OCI-LY7 (cell line): Measurements from ENCODE around the gene SLC6A15. TPM values are rescaled to one million over a fixed set of nuclear protein-coding genes. Genes with fewer than 3 reads are reported as not detected.

Experiments used
- BruUV-seq: library from RNA; stranded (reverse); fragments of 400-500 nt; replicated peaks from 2 replicates; lab custom pipeline; 2021; lab: Mats Ljungman, UMichigan
- CTCF ChIA-PET: fragments of 300-600 bp; sonication (Branson Sonifier 250); formaldehyde crosslinking; loops from one replicate; lab custom pipeline; 2022; ENCODE audit warnings: antibody characterized with exemption; ENCODE audit not compliant: unreplicated experiment; lab: Charles Lee
- POLR2A ChIA-PET: fragments of 300-600 bp; sonication (Branson Sonifier 250); formaldehyde crosslinking; loops from one replicate; lab custom pipeline; 2022; ENCODE audit warnings: antibody characterized with exemption; lab: Charles Lee
- DNase-seq: peaks from one replicate; pipeline ENCODE4 v3.0.0-alpha.2; 2015; ENCODE audit warnings: low spot score
- H2AFZ ChIP-seq: fragments of 200-600 bp; sonication (generic), shearing (Covaris generic); 2 replicates; pipeline ENCODE4 v1.6.1; 2014; ENCODE audit warnings: mild to moderate bottlenecking, antibody characterized with exemption, low read length, moderate library complexity
- H3K27ac ChIP-seq: fragments of 200-600 bp; sonication (generic); 2 replicates; pipeline ENCODE4 v1.5.1; 2014; ENCODE audit warnings: mixed run types, low read depth, mild to moderate bottlenecking, moderate library complexity, low read length, inconsistent platforms; ENCODE audit not compliant: poor library complexity, severe bottlenecking
- H3K36me3 ChIP-seq: fragments of 200-600 bp; sonication (generic); 2 replicates; pipeline ENCODE4 v1.6.1; 2014; ENCODE audit warnings: mild to moderate bottlenecking, antibody characterized with exemption, low read length, moderate library complexity, mixed read lengths; ENCODE audit not compliant: insufficient read depth
- H3K4me1 ChIP-seq: fragments of 200-600 bp; sonication (generic); 2 replicates; pipeline ENCODE4 v1.5.1; 2014; ENCODE audit warnings: mild to moderate bottlenecking, low read length; ENCODE audit not compliant: insufficient read depth, poor library complexity, severe bottlenecking
- H3K4me2 ChIP-seq: fragments of 200-600 bp; sonication (generic); 2 replicates; pipeline ENCODE4 v1.6.1; 2014; ENCODE audit warnings: mild to moderate bottlenecking, low read length
- H3K4me3 ChIP-seq: fragments of 200-600 bp; sonication (generic); 2 replicates; pipeline ENCODE4 v1.5.1; 2014; ENCODE audit warnings: mild to moderate bottlenecking, low read depth, low read length; ENCODE audit not compliant: poor library complexity, severe bottlenecking
- H3K79me2 ChIP-seq: fragments of 200-600 bp; sonication (generic); 2 replicates; pipeline ENCODE4 v1.6.1; 2016; ENCODE audit warnings: low read depth, mild to moderate bottlenecking, low read length, moderate library complexity, mixed read lengths; ENCODE audit not compliant: insufficient read depth
- H3K9me2 ChIP-seq: fragments of 200-600 bp; sonication (generic); 2 replicates; pipeline ENCODE4 v1.6.1; 2016; ENCODE audit warnings: mild to moderate bottlenecking, low read length, mixed read lengths; ENCODE audit not compliant: insufficient read depth
- H3K9me3 ChIP-seq: fragments of 200-600 bp; sonication (generic); 2 replicates; pipeline ENCODE4 v1.6.1; 2014; ENCODE audit warnings: mild to moderate bottlenecking, mixed run types, low read length, mixed read lengths
- H4K20me1 ChIP-seq: fragments of 200-600 bp; sonication (generic); 2 replicates; pipeline ENCODE4 v1.6.1; 2014; ENCODE audit warnings: mild to moderate bottlenecking, antibody characterized with exemption, low read length, moderate library complexity, mixed read lengths; ENCODE audit not compliant: insufficient read depth
- EZH2phosphoT487 ChIP-seq: fragments of 200-600 bp; sonication (generic); IDR thresholded peaks from 2 replicates; pipeline ENCODE4 v1.6.1; 2018; ENCODE audit warnings: low read depth, borderline replicate concordance, mild to moderate bottlenecking, mixed run types, antibody characterized with exemption, low read length, moderate library complexity, mixed read lengths
- intact Hi-C: fragments of 100-400 bp; cut with micrococcal nuclease; formaldehyde crosslinking; loops from one replicate; pipeline ENCODE4 v1.10.0; 2022; ENCODE audit not compliant: unreplicated experiment
- total RNA-seq, 2 experiments: library from RNA; depleted of rRNA in 1 of 2; stranded (reverse); fragments of >200 nt in 1 of 2; shearing (Covaris generic) in 1 of 2; gene quantifications; 2 replicates each; pipeline ENCODE4 v1.2.3, GENCODE V29; 2014 to 2022
- TF ChIP-seq, protein P1 (sequence below): fragments of 200-600 bp; sonication (generic); conservative IDR thresholded peaks from 2 replicates; pipeline ENCODE4 v1.5.1; 2014; ENCODE audit warnings: mild to moderate bottlenecking, antibody characterized with exemption, low read length, moderate library complexity, mixed read lengths

Gene SLC6A15
- total RNA-seq, 2 experiments from 2014 or later: not detected

- H3K4me2 ChIP-seq: no peak overlapping the region
- ChIA-PET CTCF (no interaction called here), POLR2A (no interaction called here)
- no peaks in the 10 kb centered on the region for H3K79me2 ChIP-seq
- H3K36me3 ChIP-seq: no peaks in the 10 kb centered on the region
- no peaks in the 10 kb centered on the region for H3K9me2 ChIP-seq
- TF ChIP-seq, protein P1, sequence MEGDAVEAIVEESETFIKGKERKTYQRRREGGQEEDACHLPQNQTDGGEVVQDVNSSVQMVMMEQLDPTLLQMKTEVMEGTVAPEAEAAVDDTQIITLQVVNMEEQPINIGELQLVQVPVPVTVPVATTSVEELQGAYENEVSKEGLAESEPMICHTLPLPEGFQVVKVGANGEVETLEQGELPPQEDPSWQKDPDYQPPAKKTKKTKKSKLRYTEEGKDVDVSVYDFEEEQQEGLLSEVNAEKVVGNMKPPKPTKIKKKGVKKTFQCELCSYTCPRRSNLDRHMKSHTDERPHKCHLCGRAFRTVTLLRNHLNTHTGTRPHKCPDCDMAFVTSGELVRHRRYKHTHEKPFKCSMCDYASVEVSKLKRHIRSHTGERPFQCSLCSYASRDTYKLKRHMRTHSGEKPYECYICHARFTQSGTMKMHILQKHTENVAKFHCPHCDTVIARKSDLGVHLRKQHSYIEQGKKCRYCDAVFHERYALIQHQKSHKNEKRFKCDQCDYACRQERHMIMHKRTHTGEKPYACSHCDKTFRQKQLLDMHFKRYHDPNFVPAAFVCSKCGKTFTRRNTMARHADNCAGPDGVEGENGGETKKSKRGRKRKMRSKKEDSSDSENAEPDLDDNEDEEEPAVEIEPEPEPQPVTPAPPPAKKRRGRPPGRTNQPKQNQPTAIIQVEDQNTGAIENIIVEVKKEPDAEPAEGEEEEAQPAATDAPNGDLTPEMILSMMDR: no peak
- TF ChIP-seq EZH2phosphoT487: no peak
- BruUV-seq: no TSS peak
- H3K9me3 ChIP-seq: no peaks in the 10 kb centered on the region
- DNase-seq: no peak
- H4K20me1 ChIP-seq: no peaks in the 10 kb centered on the region
- no peak overlapping the region for H3K27ac ChIP-seq
- no peaks in the 10 kb centered on the region for H3K4me1 ChIP-seq
- no peak overlapping the region for H3K4me3 ChIP-seq
- no peak overlapping the region for H2AFZ ChIP-seq
- intact Hi-C loops: no loop called here
Measured at GRCh38 chr12:84816916-84817695, 95.5 kb downstream of the SLC6A15 start.

GRCh38 chr12:84814664-84815245 is 97.8 kb downstream of the SLC6A15 start:
- POLR2A ChIA-PET: no interaction called here
- Histone ChIP-seq H3K4me2 (no peak overlapping the region), H3K36me3 (no peaks in the 10 kb centered on the region), H3K27ac (no peak overlapping the region), H4K20me1 (no peaks in the 10 kb centered on the region), H2AFZ (no peak overlapping the region), H3K9me2 (no peaks in the 10 kb centered on the region), H3K9me3 (no peaks in the 10 kb centered on the region), H3K4me3 (no peak overlapping the region), H3K4me1 (no peaks in the 10 kb centered on the region), H3K79me2 (no peaks in the 10 kb centered on the region)
- BruUV-seq: no TSS peak
- CTCF ChIA-PET: no interaction called here
- TF ChIP-seq, protein P1: no peak
- TF ChIP-seq EZH2phosphoT487: no peak
- intact Hi-C loops: no loop called here
- DNase-seq: no peak
